SK-N-SH treated with all-trans-retinoic acid at 6 μM for 48 hours (cell line): Measurements from ENCODE around the gene MCU.
"Not testable (repeated sequence)": the region's sequence is repeated elsewhere in the genome, so short reads cannot be mapped to it uniquely, and the experiment has no call there.

Experiments used
- ATAC-seq: fragments of 200-7000 bp; cut with Tn5 transposase; 3 replicates; pipeline ENCODE4 v1.9.1; 2020; ENCODE audit warnings: mild to moderate bottlenecking, moderate library complexity
- ARNTL ChIP-seq: fragments of 450-650 bp; formaldehyde crosslinking; IDR thresholded peaks from 2 replicates; pipeline ENCODE4 v1.5.0; 2020; ENCODE audit warnings: low read depth, mild to moderate bottlenecking, moderate library complexity, borderline replicate concordance
- BACH2 ChIP-seq: fragments of 250-450 bp; sonication (Bioruptor Pico); IDR thresholded peaks from 2 replicates; pipeline ENCODE4 v1.9.0; 2021; ENCODE audit warnings: mild to moderate bottlenecking, borderline replicate concordance
- CREB5 ChIP-seq: fragments of 250-450 bp; sonication (Bioruptor Pico); IDR thresholded peaks from 2 replicates; pipeline ENCODE4 v1.5.1; 2020; ENCODE audit warnings: low read depth, mild to moderate bottlenecking, moderate library complexity
- CSDC2 ChIP-seq: fragments of 250-450 bp; sonication (Bioruptor Pico); IDR thresholded peaks from 2 replicates; pipeline ENCODE4 v1.5.0; 2020; ENCODE audit warnings: mild to moderate bottlenecking, moderate library complexity
- CSRNP3 ChIP-seq: fragments of 250-450 bp; sonication (Bioruptor Pico); IDR thresholded peaks from 2 replicates; pipeline ENCODE4 v1.5.1; 2021; ENCODE audit warnings: mild to moderate bottlenecking, moderate library complexity
- ESRRG ChIP-seq: fragments of 250-450 bp; sonication (Bioruptor Pico); IDR thresholded peaks from 2 replicates; pipeline ENCODE4 v1.6.1; 2021; ENCODE audit warnings: mild to moderate bottlenecking
- GLIS3 ChIP-seq: fragments of 250-450 bp; sonication (Bioruptor Pico); IDR thresholded peaks from 2 replicates; pipeline ENCODE4 v1.5.0; 2020; ENCODE audit warnings: mild to moderate bottlenecking, moderate library complexity
- OSR1 ChIP-seq: fragments of 250-450 bp; sonication (Bioruptor Pico); IDR thresholded peaks from 2 replicates; pipeline ENCODE4 v1.8.0; 2022; ENCODE audit warnings: moderate library complexity, mild to moderate bottlenecking, inconsistent platforms
- PATZ1 ChIP-seq: fragments of 250-450 bp; sonication (Bioruptor Pico); IDR thresholded peaks from 2 replicates; pipeline ENCODE4 v1.8.0; 2020; ENCODE audit warnings: mild to moderate bottlenecking, moderate library complexity, borderline replicate concordance
- POU6F1 ChIP-seq: fragments of 250-450 bp; sonication (Bioruptor Pico); IDR thresholded peaks from 2 replicates; pipeline ENCODE4 v1.8.0; 2021; ENCODE audit warnings: low read depth, mild to moderate bottlenecking, moderate library complexity, borderline replicate concordance
- PPARA ChIP-seq: fragments of 250-450 bp; sonication (Bioruptor Pico); IDR thresholded peaks from 2 replicates; pipeline ENCODE4 v1.5.0; 2020; ENCODE audit warnings: mild to moderate bottlenecking, borderline replicate concordance
- RARB ChIP-seq: fragments of 250-450 bp; sonication (Bioruptor Pico); IDR thresholded peaks from 2 replicates; pipeline ENCODE4 v1.8.0; 2021; ENCODE audit warnings: mild to moderate bottlenecking, moderate library complexity
- TCF4 ChIP-seq: fragments of 250-450 bp; sonication (Bioruptor Pico); IDR thresholded peaks from 2 replicates; pipeline ENCODE4 v1.8.0; 2021; ENCODE audit warnings: mild to moderate bottlenecking, moderate library complexity, borderline replicate concordance
- TOX ChIP-seq: fragments of 250-450 bp; sonication (Bioruptor Pico); IDR thresholded peaks from 2 replicates; pipeline ENCODE4 v1.8.0; 2021; ENCODE audit warnings: mild to moderate bottlenecking, moderate library complexity, borderline replicate concordance
- TSHZ2 ChIP-seq: fragments of 250-450 bp; sonication (Bioruptor Pico); IDR thresholded peaks from 2 replicates; pipeline ENCODE4 v1.5.0; 2020; ENCODE audit warnings: mild to moderate bottlenecking, moderate library complexity
- ZFP3 ChIP-seq: fragments of 250-450 bp; sonication (Bioruptor Pico); IDR thresholded peaks from 2 replicates; pipeline ENCODE4 v1.5.0; 2020; ENCODE audit warnings: mild to moderate bottlenecking, moderate library complexity
- ZNF565 ChIP-seq: fragments of 450-650 bp; formaldehyde crosslinking; conservative IDR thresholded peaks from 2 replicates; pipeline ENCODE4 v1.5.0; 2020; ENCODE audit warnings: low read depth, mild to moderate bottlenecking, moderate library complexity
- ZNF70 ChIP-seq: fragments of 450-650 bp; formaldehyde crosslinking; IDR thresholded peaks from 2 replicates; pipeline ENCODE4 v1.5.0; 2020; ENCODE audit warnings: mild to moderate bottlenecking, moderate library complexity
- ZNF8 ChIP-seq: fragments of 450-650 bp; formaldehyde crosslinking; IDR thresholded peaks from 2 replicates; pipeline ENCODE4 v1.5.0; 2020; ENCODE audit warnings: mild to moderate bottlenecking, moderate library complexity

The MCU gene

GRCh38 chr10:72898616-72899015 is 206.7 kb downstream of the MCU start (continued):
- no peak for TF ChIP-seq TOX (CRISPR knock-in tag)
- no peak for TF ChIP-seq OSR1 (CRISPR knock-in tag)
- TF ChIP-seq ZFP3 (CRISPR knock-in tag), result no peak
- TF ChIP-seq PATZ1 (CRISPR knock-in tag), result no peak
- no peak for TF ChIP-seq ZNF565
- TF ChIP-seq CSRNP3 (CRISPR knock-in tag), result no peak
- TF ChIP-seq BACH2, result no peak
- no peak for TF ChIP-seq TCF4 (CRISPR knock-in tag)
- no peak for TF ChIP-seq ZNF70 (CRISPR knock-in tag)
- no peak for TF ChIP-seq PPARA (CRISPR knock-in tag)

GRCh38 chr10:72899545-72899944 is 207.6 kb downstream of the MCU start:
- TF ChIP-seq ZNF8 (CRISPR knock-in tag), result no peak
- TF ChIP-seq CREB5 (CRISPR knock-in tag), result no peak
- no peak for TF ChIP-seq POU6F1 (CRISPR knock-in tag)
- TF ChIP-seq TOX (CRISPR knock-in tag), result no peak
- no peak for TF ChIP-seq ARNTL (CRISPR knock-in tag)
- TF ChIP-seq PPARA (CRISPR knock-in tag), result no peak
- TF ChIP-seq ESRRG, result no peak
- no peak for TF ChIP-seq OSR1 (CRISPR knock-in tag)
- no peak for ATAC-seq

GRCh38 chr10:72903941-72904446 is 212.1 kb downstream of the MCU start:
- ATAC-seq, result not testable (repeated sequence)

- TF ChIP-seq RARB (CRISPR knock-in tag) (no peak), TOX (CRISPR knock-in tag) (no peak), GLIS3 (no peak), ZNF8 (CRISPR knock-in tag) (no peak), BACH2 (no peak), POU6F1 (CRISPR knock-in tag) (no peak), CREB5 (CRISPR knock-in tag) (no peak), PATZ1 (CRISPR knock-in tag) (no peak), TSHZ2 (CRISPR knock-in tag) (no peak), ZFP3 (CRISPR knock-in tag) (no peak), CSDC2 (no peak), OSR1 (CRISPR knock-in tag) (no peak)
- TF ChIP-seq, all 23 proteins: peak for 0
- ATAC-seq, result no peak
These were observed 212.9 kb downstream of the MCU start for GRCh38 chr10:72904806-72905205.
